ENCODE results near the gene CDH12.

DNA sequence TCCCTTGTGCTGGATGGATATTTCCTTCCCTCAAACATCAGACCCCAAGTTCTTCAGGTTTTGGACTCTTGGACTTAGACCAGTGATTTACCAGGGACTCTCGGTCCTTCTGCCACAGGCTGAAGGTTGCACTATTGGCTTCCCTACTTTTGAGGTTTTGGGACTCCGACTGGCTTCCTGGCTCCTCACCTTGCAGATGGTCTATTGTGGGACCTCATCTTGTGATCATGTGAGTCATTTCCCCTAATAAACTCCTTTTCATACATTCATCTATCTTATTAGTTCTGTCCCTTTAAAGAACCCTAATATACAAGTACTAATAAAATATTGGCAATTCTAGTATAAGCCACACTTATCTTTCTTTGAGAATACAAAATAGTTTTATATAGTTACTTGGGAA, 1078.9 kb downstream of the CDH12 start:
- TF ChIP-seq POLR2A (IDR thresholded peaks at IDR 0.05; ENCODE audit: low read length): no peak
- no peak for TF ChIP-seq GATA1 (IDR thresholded peaks at IDR 0.05; ENCODE audit: low read depth, low read length)

Data from erythroblast (primary cell).